NB4 (cell line): Measurements from ENCODE around the gene IL17RD.

Experiments
- CTCF ChIP-seq: IDR thresholded peaks from one replicate; pipeline ENCODE4 v1.5.1; 2012; ENCODE audit warnings: low read depth, low read length
- POLR2A ChIP-seq: IDR thresholded peaks from 2 replicates; pipeline ENCODE4 v1.6.1; 2011; ENCODE audit warnings: mild to moderate bottlenecking; ENCODE audit not compliant: insufficient read length; ENCODE audit errors: extremely low read depth

- TF ChIP-seq POLR2A (no peak), CTCF (no peak)
Observed at GRCh38 chr3:57079474-57079831, 85.7 kb downstream of the IL17RD start.
